Measurements from ENCODE around the gene ARHGEF38. TPM values are rescaled to one million over a fixed set of nuclear protein-coding genes. Genes with fewer than 3 reads are reported as not detected.

Gene ARHGEF38
- total RNA-seq, 1 donor = not detected

DNA sequence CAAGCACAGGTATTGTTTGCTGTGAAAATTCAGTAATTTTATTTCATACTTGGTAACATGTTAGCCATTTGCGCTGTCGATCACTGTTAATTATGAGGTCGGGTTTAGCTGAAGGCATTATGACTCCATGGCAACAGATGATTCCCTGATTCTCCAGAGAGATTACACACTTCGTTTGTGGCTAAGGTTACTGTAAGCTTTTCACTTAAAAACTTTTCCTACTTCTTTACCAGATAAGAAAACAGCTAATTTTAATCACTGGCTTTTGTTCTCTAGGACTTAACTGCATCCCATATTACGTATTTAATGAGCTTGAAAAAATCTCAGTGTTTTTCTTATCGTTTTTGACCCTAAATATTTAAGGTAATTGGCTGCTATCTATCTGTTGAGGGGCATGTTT, 158.3 kb downstream of the ARHGEF38 start:
- Histone ChIP-seq H3K4me2 (ENCODE audit: insufficient read depth, low read length) (peak overlapping the region; percentile 49), H3K79me2 (ENCODE audit: insufficient read depth, low read length) (peaks cover 56% of the 10 kb centered on the region), H3K9me3 (ENCODE audit: low read depth, low read length) (no peaks in the 10 kb centered on the region), H2AFZ (ENCODE audit: low read length) (no peak overlapping the region), H3K36me3 (ENCODE audit: insufficient read depth, low read length) (no peaks in the 10 kb centered on the region), H3K4me3 (ENCODE audit: insufficient read depth, low read length) (peak overlapping the region; percentile 1), H3K27me3 (ENCODE audit: insufficient read depth, low read length) (no peaks in the 10 kb centered on the region), H3K27ac (ENCODE audit: low read depth, low read length) (no peak overlapping the region), H3K4me1 (ENCODE audit: insufficient read depth, low read length) (peaks cover 23% of the 10 kb centered on the region), H4K20me1 (ENCODE audit: insufficient read depth, low read length) (no peaks in the 10 kb centered on the region)
- no peak for DNase-seq (ENCODE audit: insufficient read length, low spot score, missing footprints)
- no peak for TF ChIP-seq CTCF (IDR thresholded peaks at IDR 0.05; ENCODE audit: extremely low read depth, low read depth, low read length)

DNA sequence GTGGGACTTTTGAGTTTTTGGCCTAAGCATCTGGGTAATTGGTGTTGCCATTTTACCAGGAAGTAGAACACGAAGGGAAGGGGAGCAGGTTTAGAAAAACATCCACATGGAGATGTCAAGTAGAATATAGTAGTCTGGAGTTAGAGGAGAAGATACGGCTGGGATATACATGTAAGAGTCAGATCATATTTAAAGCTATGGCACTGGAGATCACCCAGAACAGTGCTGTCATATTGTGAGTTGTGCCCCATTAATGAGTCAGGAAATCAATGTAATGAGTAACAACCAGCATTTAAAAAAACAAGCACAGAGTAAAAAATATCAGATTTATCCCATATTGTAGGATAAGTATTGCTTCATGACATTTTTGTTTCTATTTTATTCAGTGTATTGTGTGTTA, 160.3 kb downstream of the ARHGEF38 start:
- Histone ChIP-seq H3K4me3 (ENCODE audit: insufficient read depth, low read length) (no peak overlapping the region), H3K4me2 (ENCODE audit: insufficient read depth, low read length) (no peak overlapping the region), H2AFZ (ENCODE audit: low read length) (no peak overlapping the region), H3K79me2 (ENCODE audit: insufficient read depth, low read length) (peaks cover 42% of the 10 kb centered on the region), H3K36me3 (ENCODE audit: insufficient read depth, low read length) (no peaks in the 10 kb centered on the region), H3K27me3 (ENCODE audit: insufficient read depth, low read length) (no peaks in the 10 kb centered on the region), H3K27ac (ENCODE audit: low read depth, low read length) (peak overlapping the region; percentile 4), H4K20me1 (ENCODE audit: insufficient read depth, low read length) (no peaks in the 10 kb centered on the region), H3K9me3 (ENCODE audit: low read depth, low read length) (no peaks in the 10 kb centered on the region), H3K4me1 (ENCODE audit: insufficient read depth, low read length) (peaks cover 16% of the 10 kb centered on the region)
- DNase-seq (ENCODE audit: insufficient read length, low spot score, missing footprints) = no peak
- TF ChIP-seq CTCF (IDR thresholded peaks at IDR 0.05; ENCODE audit: extremely low read depth, low read depth, low read length) = no peak

- peaks cover 30% of the 10 kb centered on the region for H3K79me2 ChIP-seq (ENCODE audit: insufficient read depth, low read length)
- no peaks in the 10 kb centered on the region for H3K9me3 ChIP-seq (ENCODE audit: low read depth, low read length)
- H4K20me1 ChIP-seq (ENCODE audit: insufficient read depth, low read length) = no peaks in the 10 kb centered on the region
- H3K4me2 ChIP-seq (ENCODE audit: insufficient read depth, low read length) = peak overlapping the region; percentile 62
- H3K27me3 ChIP-seq (ENCODE audit: insufficient read depth, low read length) = no peaks in the 10 kb centered on the region
- TF ChIP-seq CTCF (IDR thresholded peaks at IDR 0.05; ENCODE audit: extremely low read depth, low read depth, low read length) = no peak
- peaks cover under 1% of the 10 kb centered on the region for H3K36me3 ChIP-seq (ENCODE audit: insufficient read depth, low read length)
- H2AFZ ChIP-seq (ENCODE audit: low read length) = peak overlapping the region; percentile 47
- peak overlapping the region; percentile 37 for H3K4me3 ChIP-seq (ENCODE audit: insufficient read depth, low read length)
- DNase-seq (ENCODE audit: insufficient read length, low spot score, missing footprints) = no peak
- H3K27ac ChIP-seq (ENCODE audit: low read depth, low read length) = no peak overlapping the region
- H3K4me1 ChIP-seq (ENCODE audit: insufficient read depth, low read length) = peaks cover 15% of the 10 kb centered on the region
Observed at GRCh38 chr4:105714071-105714521, 161.7 kb downstream of the ARHGEF38 start.

GRCh38 chr4:105714932-105715331, 162.5 kb downstream of the ARHGEF38 start:
- no peaks in the 10 kb centered on the region for H3K9me3 ChIP-seq (ENCODE audit: low read depth, low read length)
- peaks cover 9% of the 10 kb centered on the region for H3K4me1 ChIP-seq (ENCODE audit: insufficient read depth, low read length)
- peaks cover 21% of the 10 kb centered on the region for H3K79me2 ChIP-seq (ENCODE audit: insufficient read depth, low read length)
- no peaks in the 10 kb centered on the region for H3K27me3 ChIP-seq (ENCODE audit: insufficient read depth, low read length)
- no peak overlapping the region for H3K4me2 ChIP-seq (ENCODE audit: insufficient read depth, low read length)
- H3K36me3 ChIP-seq (ENCODE audit: insufficient read depth, low read length) = peaks cover 3% of the 10 kb centered on the region
- no peak for DNase-seq (ENCODE audit: insufficient read length, low spot score, missing footprints)
- no peak overlapping the region for H3K27ac ChIP-seq (ENCODE audit: low read depth, low read length)
- no peak overlapping the region for H3K4me3 ChIP-seq (ENCODE audit: insufficient read depth, low read length)
- H4K20me1 ChIP-seq (ENCODE audit: insufficient read depth, low read length) = no peaks in the 10 kb centered on the region
- TF ChIP-seq CTCF (IDR thresholded peaks at IDR 0.05; ENCODE audit: extremely low read depth, low read depth, low read length) = no peak
- no peak overlapping the region for H2AFZ ChIP-seq (ENCODE audit: low read length)
